MM.1S (cell line): Measurements from ENCODE around the gene TRAPPC12.

Source experiments
- DNase-seq: peaks from one replicate; pipeline ENCODE4 v3.0.0-alpha.2; 2015
- H2AFZ ChIP-seq: fragments of 300-600 bp; sonication (generic); 2 replicates; pipeline ENCODE4 v1.6.0; 2016; ENCODE audit warnings: antibody characterized with exemption, low read length
- H3F3A ChIP-seq: fragments of 300-600 bp; sonication (generic); 2 replicates; pipeline ENCODE4 v1.6.1; 2016; ENCODE audit warnings: mild to moderate bottlenecking, antibody characterized with exemption, low read length, moderate library complexity, mixed read lengths; ENCODE audit not compliant: insufficient read depth
- H3K27ac ChIP-seq: fragments of 300-600 bp; sonication (generic); 2 replicates; pipeline ENCODE4 v1.5.1; 2016; ENCODE audit warnings: mild to moderate bottlenecking, low read length
- H3K27me3 ChIP-seq: fragments of 300-600 bp; sonication (generic); replicated peaks from 2 replicates; pipeline ENCODE4 v1.6.0; 2016; ENCODE audit warnings: low read length; ENCODE audit not compliant: insufficient read depth
- H3K36me3 ChIP-seq: fragments of 300-600 bp; sonication (generic); replicated peaks from 2 replicates; pipeline ENCODE4 v1.6.1; 2016; ENCODE audit warnings: mild to moderate bottlenecking, low read length, mixed read lengths; ENCODE audit not compliant: insufficient read depth
- H3K4me1 ChIP-seq: fragments of 300-600 bp; sonication (generic); 2 replicates; pipeline ENCODE4 v1.6.1; 2016; ENCODE audit warnings: low read length, mixed read lengths
- H3K4me2 ChIP-seq: fragments of 300-600 bp; sonication (generic); 2 replicates; pipeline ENCODE4 v1.6.0; 2016; ENCODE audit warnings: low read depth, low read length
- H3K4me3 ChIP-seq: fragments of 300-600 bp; sonication (generic); 2 replicates; pipeline ENCODE4 v1.5.1; 2016; ENCODE audit warnings: low read length, mixed read lengths
- H3K79me2 ChIP-seq: fragments of 300-600 bp; sonication (generic); 2 replicates; pipeline ENCODE4 v1.6.1; 2016; ENCODE audit warnings: mixed run types, low read length, mixed read lengths
- H3K9ac ChIP-seq: fragments of 300-600 bp; sonication (generic); 2 replicates; pipeline ENCODE4 v1.6.1; 2016; ENCODE audit warnings: low read length, mixed read lengths
- H3K9me2 ChIP-seq: fragments of 300-600 bp; sonication (generic); replicated peaks from 2 replicates; pipeline ENCODE4 v1.6.1; 2016; ENCODE audit warnings: mild to moderate bottlenecking, low read length, mixed read lengths; ENCODE audit not compliant: insufficient read depth
- H3K9me3 ChIP-seq: fragments of 300-600 bp; sonication (generic); replicated peaks from 2 replicates; pipeline ENCODE4 v1.6.1; 2016; ENCODE audit warnings: mild to moderate bottlenecking, low read length, mixed read lengths; ENCODE audit not compliant: insufficient read depth
- H4K20me1 ChIP-seq: fragments of 300-600 bp; sonication (generic); 2 replicates; pipeline ENCODE4 v1.6.1; 2016; ENCODE audit warnings: mild to moderate bottlenecking, low read length, moderate library complexity, mixed read lengths; ENCODE audit not compliant: insufficient read depth
- CTCF ChIP-seq: fragments of 300-600 bp; sonication (generic); IDR thresholded peaks from 2 replicates; pipeline ENCODE4 v1.5.1; 2016; ENCODE audit warnings: antibody characterized with exemption, low read length, mixed read lengths
- EZH2 ChIP-seq: fragments of 300-600 bp; sonication (generic); optimal IDR thresholded peaks from 2 replicates; pipeline ENCODE3; 2017; ENCODE audit warnings: low read depth, mild to moderate bottlenecking, antibody characterized with exemption, low read length, mixed read lengths
- EZH2phosphoT487 ChIP-seq: fragments of 300-600 bp; sonication (generic); IDR thresholded peaks from 2 replicates; pipeline ENCODE4 v1.6.1; 2018; ENCODE audit warnings: antibody characterized with exemption, low read length

Gene TRAPPC12

GRCh38 chr2:3433339-3433699 is 53.8 kb downstream of the TRAPPC12 start:
- no peak for DNase-seq
- Histone ChIP-seq H3K4me1 (peaks cover 9% of the 10 kb centered on the region), H3K9me2 (no peaks in the 10 kb centered on the region), H3K27ac (no peak overlapping the region), H3K4me2 (no peak overlapping the region), H3F3A (peaks cover 12% of the 10 kb centered on the region), H3K27me3 (no peaks in the 10 kb centered on the region), H3K9ac (no peak overlapping the region), H4K20me1 (no peaks in the 10 kb centered on the region), H3K79me2 (no peaks in the 10 kb centered on the region), H3K36me3 (no peaks in the 10 kb centered on the region), H2AFZ (no peak overlapping the region), H3K4me3 (no peak overlapping the region), H3K9me3 (no peaks in the 10 kb centered on the region)
- TF ChIP-seq EZH2phosphoT487 (no peak), EZH2 (no peak), CTCF (no peak)

GRCh38 chr2:3433776-3434400 is 54.4 kb downstream of the TRAPPC12 start:
- no peak for TF ChIP-seq EZH2
- no peak for TF ChIP-seq CTCF
- TF ChIP-seq EZH2phosphoT487: no peak
- no peaks in the 10 kb centered on the region for H3K9me3 ChIP-seq
- H3K4me1 ChIP-seq: peaks cover 9% of the 10 kb centered on the region
- no peak overlapping the region for H2AFZ ChIP-seq
- no peaks in the 10 kb centered on the region for H3K36me3 ChIP-seq
- H3K9ac ChIP-seq: no peak overlapping the region
- H3K4me2 ChIP-seq: no peak overlapping the region
- H3K9me2 ChIP-seq: no peaks in the 10 kb centered on the region
- no peak overlapping the region for H3K27ac ChIP-seq
- H3K27me3 ChIP-seq: no peaks in the 10 kb centered on the region
- no peaks in the 10 kb centered on the region for H4K20me1 ChIP-seq
- H3K79me2 ChIP-seq: no peaks in the 10 kb centered on the region
- H3F3A ChIP-seq: peaks cover 12% of the 10 kb centered on the region
- DNase-seq: no peak
- H3K4me3 ChIP-seq: no peak overlapping the region

- H4K20me1 ChIP-seq: no peaks in the 10 kb centered on the region
- no peaks in the 10 kb centered on the region for H3K79me2 ChIP-seq
- no peak for DNase-seq
- peaks cover 12% of the 10 kb centered on the region for H3F3A ChIP-seq
- H3K27ac ChIP-seq: no peak overlapping the region
- H3K4me3 ChIP-seq: no peak overlapping the region
- no peak overlapping the region for H3K4me2 ChIP-seq
- no peaks in the 10 kb centered on the region for H3K27me3 ChIP-seq
- H3K4me1 ChIP-seq: peaks cover 9% of the 10 kb centered on the region
- no peak for TF ChIP-seq EZH2
- H3K9ac ChIP-seq: no peak overlapping the region
- no peaks in the 10 kb centered on the region for H3K9me3 ChIP-seq
- no peak overlapping the region for H2AFZ ChIP-seq
- no peaks in the 10 kb centered on the region for H3K9me2 ChIP-seq
- no peaks in the 10 kb centered on the region for H3K36me3 ChIP-seq
These were observed 55.2 kb downstream of the TRAPPC12 start for GRCh38 chr2:3434654-3435053.

GRCh38 chr2:3435445-3435844 is 56.0 kb downstream of the TRAPPC12 start:
- Histone ChIP-seq H3K4me2 (peak overlapping the region; percentile 44; the same call in 1 of the 2 replicates), H3K4me3 (no peak overlapping the region), H3K9me2 (no peaks in the 10 kb centered on the region), H4K20me1 (no peaks in the 10 kb centered on the region), H3K27ac (peak overlapping the region; percentile 61; the same call in 1 of the 2 replicates), H2AFZ (peak overlapping the region; percentile 25; the same call in 1 of the 2 replicates), H3K27me3 (no peaks in the 10 kb centered on the region), H3K79me2 (no peaks in the 10 kb centered on the region), H3K4me1 (peaks cover 9% of the 10 kb centered on the region), H3K9ac (no peak overlapping the region; the same call in 1 of the 2 replicates), H3F3A (peaks cover 12% of the 10 kb centered on the region), H3K9me3 (no peaks in the 10 kb centered on the region), H3K36me3 (no peaks in the 10 kb centered on the region)
- TF ChIP-seq CTCF (no peak), EZH2phosphoT487 (no peak), EZH2 (no peak)
- peak; percentile 77 for DNase-seq
